H1 (cell line): Measurements from ENCODE around the gene OSBPL2. TPM values are rescaled to one million over a fixed set of nuclear protein-coding genes. Genes with fewer than 3 reads are reported as not detected.

Experiments
- CEBPB ChIP-seq: IDR thresholded peaks from 2 replicates; pipeline ENCODE4 v1.6.1; 2012; ENCODE audit warnings: low read depth, low read length
- CHD2 ChIP-seq: IDR thresholded peaks from 2 replicates; pipeline ENCODE4 v1.6.1; 2012; ENCODE audit warnings: low read length, improper control_type of control experiment
- CHD7 ChIP-seq: fragments of 300-600 bp; sonication (generic); IDR thresholded peaks from 2 replicates; pipeline ENCODE4 v1.7.1; 2012; ENCODE audit warnings: low read length, moderate library complexity, mild to moderate bottlenecking, inconsistent platforms; ENCODE audit not compliant: insufficient replicate concordance
- EP300 ChIP-seq, 2 experiments: IDR thresholded peaks; 1 replicate in 1 of 2; 2 replicates in 1 of 2; pipeline ENCODE4 v1.6.1; 2011 to 2012; ENCODE audit warnings: low read depth in 2 of 2, low read length in 2 of 2, mild to moderate bottlenecking in 2 of 2, borderline replicate concordance in 1 of 2, inconsistent platforms in 1 of 2, moderate library complexity in 1 of 2
- FOSL1 ChIP-seq: IDR thresholded peaks from 2 replicates; pipeline ENCODE4 v1.6.1; 2011; ENCODE audit warnings: mild to moderate bottlenecking, low read depth, low read length, moderate library complexity; ENCODE audit not compliant: insufficient read depth
- POLR2A ChIP-seq, 2 experiments: IDR thresholded peaks; 1 replicate in 1 of 2; 2 replicates in 1 of 2; pipeline ENCODE4 v1.6.1; 2011; ENCODE audit warnings: low read depth in 2 of 2, low read length in 2 of 2, mild to moderate bottlenecking in 2 of 2; ENCODE audit errors: control extremely low read depth in 1 of 2
- POLR2AphosphoS5 ChIP-seq: IDR thresholded peaks from 2 replicates; pipeline ENCODE4 v1.6.1; 2011; ENCODE audit warnings: low read depth, low read length
- RXRA ChIP-seq: IDR thresholded peaks from 2 replicates; pipeline ENCODE4 v1.6.1; 2011; ENCODE audit warnings: low read depth, mild to moderate bottlenecking, low read length, moderate library complexity; ENCODE audit not compliant: insufficient read depth
- YY1 ChIP-seq: IDR thresholded peaks from 2 replicates; pipeline ENCODE4 v1.6.1; 2011; ENCODE audit warnings: low read depth, mild to moderate bottlenecking, low read length
- ZNF274 ChIP-seq: IDR thresholded peaks from 2 replicates; pipeline ENCODE4 v1.7.0; 2012; ENCODE audit warnings: low read length, borderline replicate concordance; ENCODE audit errors: extremely low read depth
- polyA plus RNA-seq, 7 experiments: library from polyadenylated mRNA; depleted of rRNA in 3 of 7; stranded (reverse) in 5 of 7; unstranded in 2 of 7; fragments of >200 nt in 5 of 7; fragments of 200-250 nt in 2 of 7; gene quantifications; 1 replicate in 5 of 7; 2 replicates in 1 of 7; 4 replicates in 1 of 7; pipeline versions ENCODE4 v1.2.1 to v1.2.3, GENCODE V29; 2011 to 2013; ENCODE audit warnings: missing spikeins in 2 of 7, mixed read lengths in 2 of 7
- total RNA-seq: library from RNA; stranded (reverse); fragmentation: NEBNext Ultra II Directional; extraction: Animal tissue kit (Norgen Biotek cat#: 25700); gene quantifications from 2 replicates; pipeline ENCODE4 v1.2.1, GENCODE V29; 2021

OSBPL2 gene
- total and polyA plus RNA-seq, 2 of the 8 experiments (the other 6 are each of a cell fraction or from before 2014, with no cell fraction given), result 11.7 to 42.4 TPM

- no peak for TF ChIP-seq CHD7
- TF ChIP-seq RXRA, result no peak
- no peak for TF ChIP-seq ZNF274
- TF ChIP-seq CEBPB, result no peak
- no peak for TF ChIP-seq POLR2AphosphoS5
- TF ChIP-seq FOSL1, result no peak
- TF ChIP-seq POLR2A (IDR thresholded peaks at IDR 0.05; ENCODE audit: control extremely low read depth in 1 of 2, low read depth in 2 of 2, low read length in 2 of 2), result no peak
- no peak for TF ChIP-seq YY1
- TF ChIP-seq CHD2, result no peak
- no peak for TF ChIP-seq EP300 (IDR thresholded peaks at IDR 0.05; ENCODE audit: borderline replicate concordance in 1 of 2, low read depth in 2 of 2, low read length in 2 of 2)
Observed at GRCh38 chr20:62299666-62300236, 61.4 kb downstream of the OSBPL2 start (continued).
